Activated CD8-positive, alpha-beta T cell treated with anti-CD3 and anti-CD28 coated beads for 36 hours (primary cell): ENCODE measurements around the gene FRMD5. TPM values are rescaled to one million over a fixed set of nuclear protein-coding genes. Genes with fewer than 3 reads are reported as not detected.

Source experiments
- ATAC-seq: fragments of 200-7000 bp; cut with Tn5 transposase; one replicate; pipeline ENCODE4 v1.10.0; 2021; ENCODE audit warnings: mild to moderate bottlenecking, moderate library complexity
- CTCF ChIA-PET: fragments of 350-600 bp; sonication (Branson Sonifier 250); formaldehyde crosslinking; loops from one replicate; lab custom pipeline; 2021; ENCODE audit warnings: antibody characterized with exemption; lab: Charles Lee
- POLR2A ChIA-PET: fragments of 350-600 bp; sonication (Branson Sonifier 250); formaldehyde crosslinking; loops from one replicate; lab custom pipeline; 2021; ENCODE audit warnings: antibody characterized with exemption; lab: Charles Lee
- DNase-seq: peaks from one replicate; pipeline ENCODE4 v3.0.0-alpha.2; 2020
- H3K27ac Mint-ChIP-seq: one replicate; pipeline ENCODE4 v1.8.0; 2021; ENCODE audit warnings: mild to moderate bottlenecking, mixed read lengths
- H3K27me3 Mint-ChIP-seq: one replicate; pipeline ENCODE4 v1.8.0; 2021; ENCODE audit warnings: mixed read lengths
- H3K36me3 Mint-ChIP-seq: one replicate; pipeline ENCODE4 v1.8.0; 2021; ENCODE audit warnings: low read depth, mixed read lengths
- H3K4me1 Mint-ChIP-seq: one replicate; pipeline ENCODE4 v1.8.0; 2021; ENCODE audit warnings: low read depth, mixed read lengths
- H3K4me3 Mint-ChIP-seq: one replicate; pipeline ENCODE4 v1.8.0; 2021; ENCODE audit warnings: mild to moderate bottlenecking, moderate library complexity, mixed read lengths
- H3K9me3 Mint-ChIP-seq: one replicate; pipeline ENCODE4 v1.8.0; 2021; ENCODE audit warnings: mixed read lengths
- intact Hi-C: fragments of 100-400 bp; cut with micrococcal nuclease; formaldehyde crosslinking; loops from one replicate; pipeline ENCODE4 v1.10.0; 2022
- total RNA-seq, 2 experiments: library from RNA; stranded (reverse); gene quantifications; one replicate each; pipeline ENCODE4 v1.2.3, GENCODE V29; 2021
- TF ChIP-seq, protein P1 (sequence below): fragments of 200-600 bp; IDR thresholded peaks from one replicate; pipeline ENCODE4 v1.8.0; 2022; ENCODE audit warnings: antibody characterized with exemption, mild to moderate bottlenecking

FRMD5 gene
- total RNA-seq, 2 experiments from 2014 or later: 0.23 to 0.25 TPM

DNA sequence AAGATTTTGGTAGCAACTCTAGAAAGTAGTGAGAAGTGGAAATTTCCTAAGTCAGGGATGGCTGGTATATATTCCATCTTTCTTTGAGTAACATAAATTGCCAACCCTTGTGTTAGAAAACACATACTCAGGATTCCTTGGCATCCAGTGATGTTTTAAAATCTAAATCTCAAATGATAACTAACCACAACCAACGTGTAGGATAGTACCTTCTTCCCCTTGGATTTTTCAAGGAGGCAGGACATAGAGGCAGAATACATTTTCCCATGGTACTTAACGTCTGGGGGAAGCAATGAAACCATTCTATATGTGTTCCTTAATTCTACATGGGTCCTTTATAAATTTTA, 274.8 kb downstream of the FRMD5 start:
- POLR2A ChIA-PET: no interaction called here
- H3K27me3 Mint-ChIP-seq: peaks cover 3% of the 10 kb centered on the region

DNA sequence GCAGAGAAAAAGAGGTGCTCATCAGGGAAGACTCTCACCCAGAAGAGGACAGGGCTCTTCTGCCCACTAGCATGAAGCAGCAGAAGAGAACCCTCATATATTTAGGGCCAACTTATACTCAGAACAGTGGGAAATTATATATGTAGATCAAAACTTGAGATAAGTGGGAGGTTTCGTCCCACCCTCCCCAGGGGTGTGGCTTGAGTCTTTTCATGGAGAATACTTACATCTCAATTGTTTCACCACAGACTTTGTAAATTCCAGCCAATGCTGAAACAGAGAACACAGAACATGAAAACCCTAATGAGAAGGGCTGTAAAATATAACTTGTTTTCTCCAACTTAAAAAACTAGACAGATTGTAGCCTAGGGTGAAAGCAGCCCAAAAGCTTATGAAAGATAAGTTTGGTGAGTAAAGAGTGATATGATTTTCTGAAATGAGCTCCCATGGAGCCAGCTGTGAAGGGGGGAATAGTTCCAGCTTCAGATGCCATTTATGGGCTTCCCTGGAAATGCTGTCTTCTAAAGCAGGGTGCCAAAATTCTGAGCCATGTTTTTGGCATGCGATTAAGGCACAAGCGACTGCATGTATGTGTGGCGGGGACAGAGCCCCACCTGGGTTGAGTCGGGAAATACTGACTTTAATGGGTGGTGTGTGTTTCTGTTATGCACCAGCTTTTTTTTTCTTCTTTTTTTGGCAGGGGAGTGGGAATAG, 275.4 kb downstream of the FRMD5 start:
- DNase-seq: no peak
- H3K36me3 Mint-ChIP-seq: no peaks in the 10 kb centered on the region
- no peak overlapping the region for H3K27ac Mint-ChIP-seq
- TF ChIP-seq, protein P1, sequence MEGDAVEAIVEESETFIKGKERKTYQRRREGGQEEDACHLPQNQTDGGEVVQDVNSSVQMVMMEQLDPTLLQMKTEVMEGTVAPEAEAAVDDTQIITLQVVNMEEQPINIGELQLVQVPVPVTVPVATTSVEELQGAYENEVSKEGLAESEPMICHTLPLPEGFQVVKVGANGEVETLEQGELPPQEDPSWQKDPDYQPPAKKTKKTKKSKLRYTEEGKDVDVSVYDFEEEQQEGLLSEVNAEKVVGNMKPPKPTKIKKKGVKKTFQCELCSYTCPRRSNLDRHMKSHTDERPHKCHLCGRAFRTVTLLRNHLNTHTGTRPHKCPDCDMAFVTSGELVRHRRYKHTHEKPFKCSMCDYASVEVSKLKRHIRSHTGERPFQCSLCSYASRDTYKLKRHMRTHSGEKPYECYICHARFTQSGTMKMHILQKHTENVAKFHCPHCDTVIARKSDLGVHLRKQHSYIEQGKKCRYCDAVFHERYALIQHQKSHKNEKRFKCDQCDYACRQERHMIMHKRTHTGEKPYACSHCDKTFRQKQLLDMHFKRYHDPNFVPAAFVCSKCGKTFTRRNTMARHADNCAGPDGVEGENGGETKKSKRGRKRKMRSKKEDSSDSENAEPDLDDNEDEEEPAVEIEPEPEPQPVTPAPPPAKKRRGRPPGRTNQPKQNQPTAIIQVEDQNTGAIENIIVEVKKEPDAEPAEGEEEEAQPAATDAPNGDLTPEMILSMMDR: no peak
- H3K27me3 Mint-ChIP-seq: peaks cover 3% of the 10 kb centered on the region
- POLR2A ChIA-PET: no interaction called here
- no peaks in the 10 kb centered on the region for H3K4me1 Mint-ChIP-seq
- no peak overlapping the region for H3K4me3 Mint-ChIP-seq
- no peak for ATAC-seq
- H3K9me3 Mint-ChIP-seq: no peaks in the 10 kb centered on the region
- intact Hi-C loops: no loop called here
- CTCF ChIA-PET: interaction anchor here (0.9 to 3.0 kb wide), 2 partner anchors 16 to 146 kb away, joined by 3 to 14 read pairs; no protein-coding TSS in a partner anchor

More for the DNA sequence above, 274.8 kb downstream of the FRMD5 start:
- intact Hi-C loops: no loop called here
- no peak for ATAC-seq
- no peaks in the 10 kb centered on the region for H3K4me1 Mint-ChIP-seq
- DNase-seq: no peak
- no peaks in the 10 kb centered on the region for H3K36me3 Mint-ChIP-seq
- H3K9me3 Mint-ChIP-seq: no peaks in the 10 kb centered on the region
- H3K27ac Mint-ChIP-seq: no peak overlapping the region
- no peak overlapping the region for H3K4me3 Mint-ChIP-seq
- TF ChIP-seq, protein P1: no peak
- CTCF ChIA-PET: interaction anchor here (0.9 to 3.0 kb wide), 2 partner anchors 17 to 146 kb away, joined by 3 to 14 read pairs; no protein-coding TSS in a partner anchor

DNA sequence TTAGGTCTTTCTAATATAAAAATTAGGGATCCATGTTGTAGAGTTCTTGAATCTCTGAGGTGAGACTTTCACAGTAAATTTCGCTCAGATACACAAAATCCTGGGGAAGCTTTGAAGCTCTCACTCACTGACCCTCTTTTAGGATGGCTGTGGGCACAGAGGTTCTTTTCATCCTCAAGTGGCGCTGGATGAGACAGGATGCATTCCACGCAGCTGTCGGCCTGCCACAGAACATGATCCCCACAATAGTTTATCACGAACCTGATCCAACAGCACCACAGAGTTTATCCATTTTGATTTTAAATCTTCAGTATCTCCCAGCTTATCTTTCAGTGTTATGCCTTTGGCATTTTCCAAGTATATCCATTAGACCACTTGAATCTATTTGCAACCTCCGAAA, 276.4 kb downstream of the FRMD5 start:
- Mint-ChIP-seq H3K27me3 (peaks cover 3% of the 10 kb centered on the region), H3K4me1 (no peaks in the 10 kb centered on the region), H3K36me3 (no peaks in the 10 kb centered on the region), H3K9me3 (no peaks in the 10 kb centered on the region), H3K27ac (no peak overlapping the region), H3K4me3 (no peak overlapping the region)
- intact Hi-C loops: no loop called here
- POLR2A ChIA-PET: no interaction called here
- no peak for DNase-seq
- TF ChIP-seq, protein P1: no peak
- CTCF ChIA-PET: interaction anchor here (1.4 kb wide), 1 partner anchor 147 kb away, joined by 4 read pairs; no protein-coding TSS in a partner anchor
- ATAC-seq: no peak

DNA sequence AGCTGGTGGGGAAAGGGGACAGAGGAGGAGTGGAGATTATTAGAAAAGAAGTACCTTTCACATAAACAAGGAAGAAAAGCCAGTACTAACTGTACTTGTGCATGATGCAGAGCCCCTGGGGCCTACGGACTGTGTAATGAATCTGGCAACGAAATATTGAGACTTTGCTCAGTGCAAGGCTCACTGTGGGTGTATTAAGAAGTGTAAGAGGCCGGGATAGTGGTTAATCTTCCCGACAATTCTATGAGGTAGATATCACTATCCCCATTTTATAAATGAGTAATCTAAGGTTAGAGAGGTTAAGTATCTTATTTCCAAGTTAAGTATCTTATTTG, 278.8 kb downstream of the FRMD5 start:
- no peaks in the 10 kb centered on the region for H3K36me3 Mint-ChIP-seq
- H3K9me3 Mint-ChIP-seq: no peaks in the 10 kb centered on the region
- DNase-seq: no peak
- TF ChIP-seq, protein P1: no peak
- peaks cover 3% of the 10 kb centered on the region for H3K27me3 Mint-ChIP-seq
- no peak for ATAC-seq
- peaks cover 6% of the 10 kb centered on the region for H3K4me1 Mint-ChIP-seq
- POLR2A ChIA-PET: no interaction called here
- CTCF ChIA-PET: interaction anchor here (1.0 kb wide), 2 partner anchors 12 to 13 kb away, joined by 3 read pairs; no protein-coding TSS in a partner anchor
- H3K4me3 Mint-ChIP-seq: no peak overlapping the region
- intact Hi-C loops: no loop called here
- no peak overlapping the region for H3K27ac Mint-ChIP-seq

DNA sequence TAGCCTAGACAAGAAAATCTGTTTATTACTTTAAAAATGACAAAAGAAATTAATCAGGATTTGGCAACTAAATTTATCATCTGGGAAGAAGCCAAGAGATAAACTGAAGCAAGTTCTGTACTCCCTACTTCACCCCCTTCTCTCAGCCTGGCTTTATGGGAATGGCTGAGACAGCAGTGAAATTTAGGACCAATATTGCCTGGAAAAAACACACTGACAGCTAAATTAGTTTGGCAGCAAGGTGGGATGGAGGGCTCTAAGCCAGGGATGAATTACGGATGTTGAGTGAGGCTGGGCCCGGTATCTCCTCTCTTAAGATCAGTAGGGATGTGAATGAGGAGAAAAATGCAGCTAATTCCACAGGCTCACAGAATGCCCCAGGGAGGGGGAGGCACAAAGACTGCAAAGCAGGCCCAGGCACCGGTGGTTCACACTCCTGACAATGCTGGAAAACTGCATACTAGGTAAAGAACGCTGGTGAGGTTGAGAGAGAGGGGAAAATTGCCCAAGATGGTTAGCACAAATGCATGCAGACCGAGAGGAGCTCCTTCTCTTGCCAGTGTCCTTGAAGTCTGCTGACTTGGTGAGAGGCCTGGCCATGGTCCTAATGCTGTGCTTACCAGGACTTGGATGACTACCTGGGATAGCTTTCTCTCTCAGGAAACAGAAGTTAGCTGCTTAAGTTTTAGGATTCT, 279.3 kb downstream of the FRMD5 start:
- DNase-seq: no peak
- Mint-ChIP-seq H3K27me3 (peaks cover 3% of the 10 kb centered on the region), H3K27ac (no peak overlapping the region), H3K9me3 (no peaks in the 10 kb centered on the region), H3K4me1 (peaks cover 6% of the 10 kb centered on the region), H3K36me3 (no peaks in the 10 kb centered on the region), H3K4me3 (no peak overlapping the region)
- ATAC-seq: no peak
- ChIA-PET POLR2A (no interaction called here), CTCF (interaction anchor here (1.0 kb wide), 2 partner anchors 12 to 13 kb away, joined by 3 read pairs; no protein-coding TSS in a partner anchor)
- intact Hi-C loops: no loop called here
- TF ChIP-seq, protein P1: no peak
